GM10248 (cell line): ENCODE results near the gene C4BPB.

ENCODE experiments used
- CTCF ChIA-PET: fragments of 300-600 bp; sonication (Branson Sonifier 250); formaldehyde crosslinking; extraction: SDS; loops from one replicate; lab custom pipeline; 2021; ENCODE audit warnings: antibody characterized with exemption; lab: Yijun Ruan, JAX
- POLR2A ChIA-PET: fragments of 350-650 bp; sonication (Branson Sonifier 250); formaldehyde crosslinking; extraction: SDS; loops from one replicate; lab custom pipeline; 2020; ENCODE audit warnings: antibody characterized with exemption; lab: Yijun Ruan, JAX
- DNase-seq: peaks from one replicate; pipeline ENCODE4 v3.0.0; 2012; ENCODE audit errors: extremely low spot score
- TF ChIP-seq, protein P1 (sequence below): IDR thresholded peaks from 2 replicates; pipeline ENCODE4 v1.5.1; 2012; ENCODE audit warnings: mild to moderate bottlenecking, low read depth; ENCODE audit errors: extremely low read depth, missing control alignments, control extremely low read depth

C4BPB gene

DNA sequence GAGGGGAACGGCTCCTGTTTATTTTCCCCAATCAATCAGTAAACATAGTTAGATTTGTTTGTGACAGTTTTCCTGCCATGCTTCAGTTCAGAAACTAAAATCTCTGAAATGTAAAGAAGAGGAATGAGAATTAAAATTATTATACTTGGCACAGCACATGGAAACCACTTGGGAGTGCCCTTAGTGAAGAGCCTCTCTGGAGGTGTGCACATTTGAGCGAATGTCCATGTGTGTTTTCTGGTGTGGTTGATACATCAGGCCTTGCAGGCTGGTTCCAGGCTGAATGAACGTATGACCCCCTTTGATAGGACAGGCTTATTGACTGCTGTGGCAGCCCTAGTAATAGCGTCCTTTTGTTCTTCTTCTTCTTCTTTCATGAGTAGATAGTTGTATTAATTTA, 42.5 kb downstream of the C4BPB start:
- no peak for DNase-seq
- CTCF ChIA-PET, result no interaction called here
- TF ChIP-seq, protein P1, sequence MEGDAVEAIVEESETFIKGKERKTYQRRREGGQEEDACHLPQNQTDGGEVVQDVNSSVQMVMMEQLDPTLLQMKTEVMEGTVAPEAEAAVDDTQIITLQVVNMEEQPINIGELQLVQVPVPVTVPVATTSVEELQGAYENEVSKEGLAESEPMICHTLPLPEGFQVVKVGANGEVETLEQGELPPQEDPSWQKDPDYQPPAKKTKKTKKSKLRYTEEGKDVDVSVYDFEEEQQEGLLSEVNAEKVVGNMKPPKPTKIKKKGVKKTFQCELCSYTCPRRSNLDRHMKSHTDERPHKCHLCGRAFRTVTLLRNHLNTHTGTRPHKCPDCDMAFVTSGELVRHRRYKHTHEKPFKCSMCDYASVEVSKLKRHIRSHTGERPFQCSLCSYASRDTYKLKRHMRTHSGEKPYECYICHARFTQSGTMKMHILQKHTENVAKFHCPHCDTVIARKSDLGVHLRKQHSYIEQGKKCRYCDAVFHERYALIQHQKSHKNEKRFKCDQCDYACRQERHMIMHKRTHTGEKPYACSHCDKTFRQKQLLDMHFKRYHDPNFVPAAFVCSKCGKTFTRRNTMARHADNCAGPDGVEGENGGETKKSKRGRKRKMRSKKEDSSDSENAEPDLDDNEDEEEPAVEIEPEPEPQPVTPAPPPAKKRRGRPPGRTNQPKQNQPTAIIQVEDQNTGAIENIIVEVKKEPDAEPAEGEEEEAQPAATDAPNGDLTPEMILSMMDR, result no peak
- POLR2A ChIA-PET, result no interaction called here

DNA sequence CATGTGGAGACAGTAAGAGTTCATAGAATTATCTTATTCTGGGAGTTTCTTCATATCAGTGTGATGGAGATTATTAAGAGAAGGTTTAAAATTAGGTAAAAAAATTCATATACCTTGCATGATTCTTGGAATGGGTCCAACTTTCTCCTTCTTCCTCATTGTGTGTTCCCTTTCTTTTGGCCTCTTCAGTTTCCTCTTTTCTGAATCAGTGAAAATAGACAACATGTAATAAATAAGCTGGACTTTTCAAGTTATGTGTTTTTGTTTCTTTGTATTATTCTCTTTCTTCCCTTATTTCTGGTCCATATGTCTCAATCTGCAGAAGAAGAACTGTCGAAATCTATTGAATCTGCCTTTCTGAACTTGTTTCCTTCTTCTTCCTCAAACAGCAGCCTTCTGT, 45.9 kb downstream of the C4BPB start:
- CTCF ChIA-PET, result interaction anchor here (0.8 kb wide), 1 partner anchor 9 kb away, joined by 3 read pairs; no protein-coding TSS in a partner anchor
- no peak for DNase-seq
- TF ChIP-seq, protein P1, result no peak
- POLR2A ChIA-PET, result no interaction called here

DNA sequence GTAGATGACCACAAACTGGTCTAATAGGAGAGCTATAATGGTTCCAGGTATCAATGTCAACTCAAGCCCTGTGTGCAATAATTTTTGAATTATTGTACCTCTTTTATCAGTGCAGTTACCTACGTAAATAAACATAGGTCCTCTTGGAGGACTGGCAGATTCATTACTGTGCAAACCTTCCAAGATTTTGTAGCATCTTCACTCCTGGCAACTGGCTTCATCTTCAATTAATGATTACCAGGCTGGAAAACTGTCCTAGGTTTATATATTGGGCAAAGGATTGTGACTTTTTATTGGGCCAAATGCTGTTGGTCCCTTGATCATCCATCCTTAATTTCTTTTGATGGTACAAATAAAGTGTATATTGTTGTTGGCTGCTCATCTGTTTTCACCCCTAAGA, 51.0 kb downstream of the C4BPB start:
- TF ChIP-seq, protein P1, result no peak
- ChIA-PET CTCF (interaction anchor here (1.4 kb wide), 1 partner anchor 10 kb away, joined by 3 read pairs; no protein-coding TSS in a partner anchor), POLR2A (no interaction called here)
- DNase-seq, result no peak

DNA sequence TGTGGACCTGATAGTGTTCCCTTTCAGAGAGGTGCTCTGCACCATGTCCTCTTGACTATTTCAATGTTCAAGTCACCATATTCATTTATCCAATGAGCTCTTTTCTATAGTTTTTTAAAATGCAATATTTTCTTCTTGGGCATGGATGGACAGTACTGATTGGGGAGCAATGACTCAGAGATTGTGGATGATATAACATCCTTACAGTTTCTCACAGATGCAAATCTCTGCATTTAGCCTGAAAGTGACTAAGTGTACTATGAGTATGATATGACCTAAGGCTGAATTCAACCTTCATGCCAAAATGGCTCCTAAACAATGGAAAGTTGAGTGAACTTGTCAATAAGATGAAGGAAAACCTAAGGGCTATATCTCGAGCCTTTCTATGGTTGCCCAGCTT, 51.9 kb downstream of the C4BPB start:
- ChIA-PET POLR2A (no interaction called here), CTCF (interaction anchor here (1.4 to 1.5 kb wide), 2 partner anchors 9 to 11 kb away, joined by 3 to 4 read pairs; no protein-coding TSS in a partner anchor)
- no peak for DNase-seq
- TF ChIP-seq, protein P1, result no peak

DNA sequence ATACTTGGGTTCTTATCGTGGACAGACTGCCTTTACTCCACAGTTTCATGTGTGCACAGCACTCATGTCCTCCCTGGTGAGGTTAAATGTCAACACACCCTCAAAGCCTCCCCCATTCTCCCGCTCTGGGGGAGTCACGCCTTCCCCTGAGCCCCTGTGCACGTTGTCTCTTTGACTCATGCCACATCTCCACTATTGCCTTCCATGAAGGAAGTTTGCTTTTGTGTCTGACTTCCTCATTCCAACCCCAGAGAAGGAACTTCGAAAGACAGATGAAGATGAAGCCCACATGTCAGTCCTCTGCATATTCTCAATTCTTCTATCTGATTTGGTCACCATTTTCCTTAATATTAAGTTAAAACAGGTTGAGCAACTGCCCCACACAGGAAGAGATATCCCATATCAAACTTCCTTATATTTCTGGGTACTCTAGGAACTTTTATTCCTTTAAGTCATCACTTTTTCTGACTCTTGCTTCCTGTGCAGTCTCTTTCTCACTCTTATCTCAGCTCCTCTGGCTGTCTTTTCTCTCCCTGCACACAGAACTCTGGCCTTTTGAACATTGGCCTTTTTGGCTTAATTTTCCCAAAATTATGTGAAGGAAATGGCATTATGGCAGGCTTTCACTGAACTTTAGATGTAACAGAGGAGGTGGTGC, 56.9 kb downstream of the C4BPB start:
- CTCF ChIA-PET, result no interaction called here
- no peak for DNase-seq
- TF ChIP-seq, protein P1, result no peak
- POLR2A ChIA-PET, result no interaction called here
